Measurements from ENCODE around the gene SOX6.

- no peak for TF ChIP-seq POLR2A (IDR thresholded peaks at IDR 0.05; ENCODE audit: low read depth, low read length)
- no peak for TF ChIP-seq POLR2AphosphoS5 (IDR thresholded peaks at IDR 0.05; ENCODE audit: insufficient read depth, low read depth, low read length)
- TF ChIP-seq CTCF (IDR thresholded peaks at IDR 0.05; ENCODE audit: extremely low read depth in 1 of 2, insufficient read depth in 1 of 2, low read depth in 1 of 2, low read length in 2 of 2), result no peak
These were observed 19.6 kb downstream of the SOX6 start for GRCh38 chr11:16336721-16337120.
